SK-N-SH treated with all-trans-retinoic acid at 6 μM for 48 hours (cell line): ENCODE measurements around the gene PFN1.

Source experiments
- ATAC-seq: fragments of 200-7000 bp; cut with Tn5 transposase; 3 replicates; pipeline ENCODE4 v1.9.1; 2020; ENCODE audit warnings: mild to moderate bottlenecking, moderate library complexity
- ARNTL ChIP-seq: fragments of 450-650 bp; formaldehyde crosslinking; IDR thresholded peaks from 2 replicates; pipeline ENCODE4 v1.5.0; 2020; ENCODE audit warnings: low read depth, mild to moderate bottlenecking, moderate library complexity, borderline replicate concordance
- BACH2 ChIP-seq: fragments of 250-450 bp; sonication (Bioruptor Pico); IDR thresholded peaks from 2 replicates; pipeline ENCODE4 v1.9.0; 2021; ENCODE audit warnings: mild to moderate bottlenecking, borderline replicate concordance
- CREB5 ChIP-seq: fragments of 250-450 bp; sonication (Bioruptor Pico); IDR thresholded peaks from 2 replicates; pipeline ENCODE4 v1.5.1; 2020; ENCODE audit warnings: low read depth, mild to moderate bottlenecking, moderate library complexity
- CSDC2 ChIP-seq: fragments of 250-450 bp; sonication (Bioruptor Pico); IDR thresholded peaks from 2 replicates; pipeline ENCODE4 v1.5.0; 2020; ENCODE audit warnings: mild to moderate bottlenecking, moderate library complexity
- ESRRG ChIP-seq: fragments of 250-450 bp; sonication (Bioruptor Pico); IDR thresholded peaks from 2 replicates; pipeline ENCODE4 v1.6.1; 2021; ENCODE audit warnings: mild to moderate bottlenecking
- GLIS3 ChIP-seq: fragments of 250-450 bp; sonication (Bioruptor Pico); IDR thresholded peaks from 2 replicates; pipeline ENCODE4 v1.5.0; 2020; ENCODE audit warnings: mild to moderate bottlenecking, moderate library complexity
- ISL1 ChIP-seq: fragments of 250-450 bp; sonication (Bioruptor Pico); IDR thresholded peaks from 2 replicates; pipeline ENCODE4 v2.1.2; 2022; ENCODE audit warnings: mild to moderate bottlenecking, moderate library complexity
- OSR1 ChIP-seq: fragments of 250-450 bp; sonication (Bioruptor Pico); IDR thresholded peaks from 2 replicates; pipeline ENCODE4 v1.8.0; 2022; ENCODE audit warnings: moderate library complexity, mild to moderate bottlenecking, inconsistent platforms
- POU6F1 ChIP-seq: fragments of 250-450 bp; sonication (Bioruptor Pico); IDR thresholded peaks from 2 replicates; pipeline ENCODE4 v1.8.0; 2021; ENCODE audit warnings: low read depth, mild to moderate bottlenecking, moderate library complexity, borderline replicate concordance
- PPARA ChIP-seq: fragments of 250-450 bp; sonication (Bioruptor Pico); IDR thresholded peaks from 2 replicates; pipeline ENCODE4 v1.5.0; 2020; ENCODE audit warnings: mild to moderate bottlenecking, borderline replicate concordance
- RARB ChIP-seq: fragments of 250-450 bp; sonication (Bioruptor Pico); IDR thresholded peaks from 2 replicates; pipeline ENCODE4 v1.8.0; 2021; ENCODE audit warnings: mild to moderate bottlenecking, moderate library complexity
- SNAI2 ChIP-seq: fragments of 250-450 bp; sonication (Bioruptor Pico); IDR thresholded peaks from 2 replicates; pipeline ENCODE4 v1.5.0; 2020; ENCODE audit warnings: mild to moderate bottlenecking, moderate library complexity
- TCF4 ChIP-seq: fragments of 250-450 bp; sonication (Bioruptor Pico); IDR thresholded peaks from 2 replicates; pipeline ENCODE4 v1.8.0; 2021; ENCODE audit warnings: mild to moderate bottlenecking, moderate library complexity, borderline replicate concordance
- TOX ChIP-seq: fragments of 250-450 bp; sonication (Bioruptor Pico); IDR thresholded peaks from 2 replicates; pipeline ENCODE4 v1.8.0; 2021; ENCODE audit warnings: mild to moderate bottlenecking, moderate library complexity, borderline replicate concordance
- ZC3H10 ChIP-seq: fragments of 250-450 bp; sonication (Bioruptor Pico); IDR thresholded peaks from 2 replicates; pipeline ENCODE4 v1.5.1; 2021; ENCODE audit warnings: mild to moderate bottlenecking, moderate library complexity
- ZFP3 ChIP-seq: fragments of 250-450 bp; sonication (Bioruptor Pico); IDR thresholded peaks from 2 replicates; pipeline ENCODE4 v1.5.0; 2020; ENCODE audit warnings: mild to moderate bottlenecking, moderate library complexity
- ZFP30 ChIP-seq: fragments of 450-650 bp; formaldehyde crosslinking; IDR thresholded peaks from 2 replicates; pipeline ENCODE4 v1.5.0; 2022; ENCODE audit warnings: mild to moderate bottlenecking, moderate library complexity
- ZNF565 ChIP-seq: fragments of 450-650 bp; formaldehyde crosslinking; conservative IDR thresholded peaks from 2 replicates; pipeline ENCODE4 v1.5.0; 2020; ENCODE audit warnings: low read depth, mild to moderate bottlenecking, moderate library complexity
- ZNF70 ChIP-seq: fragments of 450-650 bp; formaldehyde crosslinking; IDR thresholded peaks from 2 replicates; pipeline ENCODE4 v1.5.0; 2020; ENCODE audit warnings: mild to moderate bottlenecking, moderate library complexity
- ZNF8 ChIP-seq: fragments of 450-650 bp; formaldehyde crosslinking; IDR thresholded peaks from 2 replicates; pipeline ENCODE4 v1.5.0; 2020; ENCODE audit warnings: mild to moderate bottlenecking, moderate library complexity
- TF ChIP-seq, protein P1 (sequence below): fragments of 250-450 bp; sonication (Bioruptor Pico); IDR thresholded peaks from 2 replicates; pipeline ENCODE4 v1.5.0; 2020; ENCODE audit warnings: mild to moderate bottlenecking, moderate library complexity
- TF ChIP-seq, protein P2 (sequence below): fragments of 250-450 bp; sonication (Bioruptor Pico); IDR thresholded peaks from 2 replicates; pipeline ENCODE4 v1.8.0; 2020; ENCODE audit warnings: mild to moderate bottlenecking, moderate library complexity, borderline replicate concordance

Gene PFN1

GRCh38 chr17:4901108-4901647 is 47.2 kb downstream of the PFN1 start:
- no peak for TF ChIP-seq GLIS3 (CRISPR knock-in tag)
- TF ChIP-seq ZC3H10 (CRISPR knock-in tag), result no peak
- TF ChIP-seq BACH2 (CRISPR knock-in tag), result no peak
- TF ChIP-seq ESRRG, result no peak
- no peak for TF ChIP-seq ZNF8 (CRISPR knock-in tag)
- no peak for TF ChIP-seq POU6F1 (CRISPR knock-in tag)
- no peak for TF ChIP-seq ZFP3 (CRISPR knock-in tag)
- TF ChIP-seq OSR1 (CRISPR knock-in tag), result no peak
- no peak for TF ChIP-seq ARNTL (CRISPR knock-in tag)
- no peak for TF ChIP-seq CSDC2
- TF ChIP-seq, all 23 proteins: peak for 0
- no peak for ATAC-seq

GRCh38 chr17:4900231-4901107 is 47.9 kb downstream of the PFN1 start:
- ATAC-seq, result no peak
- no peak for TF ChIP-seq PPARA (CRISPR knock-in tag)
- no peak for TF ChIP-seq ZNF565 (CRISPR knock-in tag)
- TF ChIP-seq ZFP30 (CRISPR knock-in tag), result no peak
- TF ChIP-seq POU6F1 (CRISPR knock-in tag), result no peak
- no peak for TF ChIP-seq TCF4 (CRISPR knock-in tag)
- no peak for TF ChIP-seq SNAI2 (CRISPR knock-in tag)
- TF ChIP-seq ZC3H10 (CRISPR knock-in tag), result no peak

- ATAC-seq, result no peak
- no peak for TF ChIP-seq TCF4 (CRISPR knock-in tag)
- no peak for TF ChIP-seq POU6F1 (CRISPR knock-in tag)
- no peak for TF ChIP-seq ZNF8 (CRISPR knock-in tag)
- no peak for TF ChIP-seq ZFP3 (CRISPR knock-in tag)
- TF ChIP-seq, protein P1, sequence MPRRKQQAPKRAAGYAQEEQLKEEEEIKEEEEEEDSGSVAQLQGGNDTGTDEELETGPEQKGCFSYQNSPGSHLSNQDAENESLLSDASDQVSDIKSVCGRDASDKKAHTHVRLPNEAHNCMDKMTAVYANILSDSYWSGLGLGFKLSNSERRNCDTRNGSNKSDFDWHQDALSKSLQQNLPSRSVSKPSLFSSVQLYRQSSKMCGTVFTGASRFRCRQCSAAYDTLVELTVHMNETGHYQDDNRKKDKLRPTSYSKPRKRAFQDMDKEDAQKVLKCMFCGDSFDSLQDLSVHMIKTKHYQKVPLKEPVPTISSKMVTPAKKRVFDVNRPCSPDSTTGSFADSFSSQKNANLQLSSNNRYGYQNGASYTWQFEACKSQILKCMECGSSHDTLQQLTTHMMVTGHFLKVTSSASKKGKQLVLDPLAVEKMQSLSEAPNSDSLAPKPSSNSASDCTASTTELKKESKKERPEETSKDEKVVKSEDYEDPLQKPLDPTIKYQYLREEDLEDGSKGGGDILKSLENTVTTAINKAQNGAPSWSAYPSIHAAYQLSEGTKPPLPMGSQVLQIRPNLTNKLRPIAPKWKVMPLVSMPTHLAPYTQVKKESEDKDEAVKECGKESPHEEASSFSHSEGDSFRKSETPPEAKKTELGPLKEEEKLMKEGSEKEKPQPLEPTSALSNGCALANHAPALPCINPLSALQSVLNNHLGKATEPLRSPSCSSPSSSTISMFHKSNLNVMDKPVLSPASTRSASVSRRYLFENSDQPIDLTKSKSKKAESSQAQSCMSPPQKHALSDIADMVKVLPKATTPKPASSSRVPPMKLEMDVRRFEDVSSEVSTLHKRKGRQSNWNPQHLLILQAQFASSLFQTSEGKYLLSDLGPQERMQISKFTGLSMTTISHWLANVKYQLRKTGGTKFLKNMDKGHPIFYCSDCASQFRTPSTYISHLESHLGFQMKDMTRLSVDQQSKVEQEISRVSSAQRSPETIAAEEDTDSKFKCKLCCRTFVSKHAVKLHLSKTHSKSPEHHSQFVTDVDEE (CRISPR knock-in tag), result no peak
- no peak for TF ChIP-seq TOX
- no peak for TF ChIP-seq CREB5
- TF ChIP-seq CSDC2, result no peak
- TF ChIP-seq, protein P2, sequence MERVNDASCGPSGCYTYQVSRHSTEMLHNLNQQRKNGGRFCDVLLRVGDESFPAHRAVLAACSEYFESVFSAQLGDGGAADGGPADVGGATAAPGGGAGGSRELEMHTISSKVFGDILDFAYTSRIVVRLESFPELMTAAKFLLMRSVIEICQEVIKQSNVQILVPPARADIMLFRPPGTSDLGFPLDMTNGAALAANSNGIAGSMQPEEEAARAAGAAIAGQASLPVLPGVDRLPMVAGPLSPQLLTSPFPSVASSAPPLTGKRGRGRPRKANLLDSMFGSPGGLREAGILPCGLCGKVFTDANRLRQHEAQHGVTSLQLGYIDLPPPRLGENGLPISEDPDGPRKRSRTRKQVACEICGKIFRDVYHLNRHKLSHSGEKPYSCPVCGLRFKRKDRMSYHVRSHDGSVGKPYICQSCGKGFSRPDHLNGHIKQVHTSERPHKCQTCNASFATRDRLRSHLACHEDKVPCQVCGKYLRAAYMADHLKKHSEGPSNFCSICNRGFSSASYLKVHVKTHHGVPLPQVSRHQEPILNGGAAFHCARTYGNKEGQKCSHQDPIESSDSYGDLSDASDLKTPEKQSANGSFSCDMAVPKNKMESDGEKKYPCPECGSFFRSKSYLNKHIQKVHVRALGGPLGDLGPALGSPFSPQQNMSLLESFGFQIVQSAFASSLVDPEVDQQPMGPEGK (CRISPR knock-in tag), result no peak
- no peak for TF ChIP-seq ZFP30 (CRISPR knock-in tag)
- no peak for TF ChIP-seq ARNTL (CRISPR knock-in tag)
- TF ChIP-seq RARB (CRISPR knock-in tag), result no peak
- no peak for TF ChIP-seq ISL1 (CRISPR knock-in tag)
- no peak for TF ChIP-seq SNAI2 (CRISPR knock-in tag)
- TF ChIP-seq ESRRG, result no peak
- TF ChIP-seq GLIS3 (CRISPR knock-in tag), result no peak
- no peak for TF ChIP-seq ZNF70
- no peak for TF ChIP-seq PPARA (CRISPR knock-in tag)
- no peak for TF ChIP-seq ZC3H10 (CRISPR knock-in tag)
- TF ChIP-seq ZNF565 (CRISPR knock-in tag), result no peak
Measured at GRCh38 chr17:4899341-4900230, 48.7 kb downstream of the PFN1 start, which contains the start of gene C17orf107. C17orf107 (plus strand) TSS chr17:4899536; CDS start chr17:4899763, 227 bp downstream.
